Astrocyte (in vitro differentiated cells and primary cell): Measurements from ENCODE around the gene TNNI2.

ENCODE experiments used
- EZH2 ChIP-seq: IDR thresholded peaks from 2 replicates; pipeline ENCODE4 v1.6.1; 2012; ENCODE audit warnings: mild to moderate bottlenecking, low read length, inconsistent platforms; ENCODE audit not compliant: insufficient read depth
- TF ChIP-seq, protein P1 (sequence below): IDR thresholded peaks from 2 replicates; pipeline ENCODE4 v1.5.1; 2011; ENCODE audit warnings: low read depth, mild to moderate bottlenecking, inconsistent platforms, low read length, moderate library complexity; ENCODE audit not compliant: insufficient read depth

DNA sequence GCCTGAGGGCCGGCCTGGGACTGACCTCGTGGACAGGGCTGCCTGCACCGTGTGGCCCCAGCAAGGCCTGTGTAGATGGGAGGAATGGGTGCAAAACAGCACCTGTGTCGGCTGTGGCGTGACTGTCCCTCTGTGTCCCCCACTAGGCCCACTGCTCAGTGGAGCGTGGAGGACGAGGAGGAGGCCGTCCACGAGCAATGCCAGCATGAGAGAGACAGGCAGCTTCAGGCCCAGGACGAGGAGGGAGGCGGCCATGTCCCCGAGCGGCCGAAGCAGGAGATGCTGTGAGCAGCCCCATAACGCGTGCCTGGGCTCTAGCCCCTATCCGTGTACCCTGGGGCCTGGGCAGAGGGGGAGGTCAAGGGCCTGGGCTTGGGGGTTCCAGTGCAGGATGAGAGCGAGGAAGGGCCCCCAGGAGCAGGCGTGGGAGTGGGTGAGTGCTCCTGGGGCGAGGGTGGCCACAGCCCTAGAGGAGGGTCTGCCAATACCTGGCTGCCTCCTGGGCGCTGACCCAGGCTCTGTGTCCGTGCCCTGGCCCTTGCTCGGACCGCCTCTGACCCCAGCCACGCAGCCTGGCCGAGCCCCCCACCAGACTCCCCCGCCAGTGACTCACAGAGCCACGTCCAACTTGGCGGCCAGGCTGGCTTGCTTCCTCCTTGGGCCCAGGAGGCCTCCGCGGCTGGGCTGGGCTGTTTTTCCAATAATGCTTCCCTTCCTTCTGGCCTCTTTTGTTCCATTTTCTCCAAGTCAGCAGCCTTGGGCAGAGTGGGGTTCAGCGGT is 41.4 kb downstream of the TNNI2 start:
- TF ChIP-seq, protein P1, sequence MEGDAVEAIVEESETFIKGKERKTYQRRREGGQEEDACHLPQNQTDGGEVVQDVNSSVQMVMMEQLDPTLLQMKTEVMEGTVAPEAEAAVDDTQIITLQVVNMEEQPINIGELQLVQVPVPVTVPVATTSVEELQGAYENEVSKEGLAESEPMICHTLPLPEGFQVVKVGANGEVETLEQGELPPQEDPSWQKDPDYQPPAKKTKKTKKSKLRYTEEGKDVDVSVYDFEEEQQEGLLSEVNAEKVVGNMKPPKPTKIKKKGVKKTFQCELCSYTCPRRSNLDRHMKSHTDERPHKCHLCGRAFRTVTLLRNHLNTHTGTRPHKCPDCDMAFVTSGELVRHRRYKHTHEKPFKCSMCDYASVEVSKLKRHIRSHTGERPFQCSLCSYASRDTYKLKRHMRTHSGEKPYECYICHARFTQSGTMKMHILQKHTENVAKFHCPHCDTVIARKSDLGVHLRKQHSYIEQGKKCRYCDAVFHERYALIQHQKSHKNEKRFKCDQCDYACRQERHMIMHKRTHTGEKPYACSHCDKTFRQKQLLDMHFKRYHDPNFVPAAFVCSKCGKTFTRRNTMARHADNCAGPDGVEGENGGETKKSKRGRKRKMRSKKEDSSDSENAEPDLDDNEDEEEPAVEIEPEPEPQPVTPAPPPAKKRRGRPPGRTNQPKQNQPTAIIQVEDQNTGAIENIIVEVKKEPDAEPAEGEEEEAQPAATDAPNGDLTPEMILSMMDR = no peak
- TF ChIP-seq EZH2 = no peak
